T-helper 1 cell treated with Interleukin-12 subunit alpha and Interleukin-12 subunit beta and Interleukin-4 antibody, amounts not matched to agents 30 ng/mL and 1 ng/mL, for 36 hours (primary cell): ENCODE results near the gene NLRP11. TPM values are rescaled to one million over a fixed set of nuclear protein-coding genes. Genes with fewer than 3 reads are reported as not detected.

Experiments
- intact Hi-C: fragments of 100-400 bp; cut with micrococcal nuclease; formaldehyde crosslinking; loops from one replicate; pipeline ENCODE4 v1.15.1; 2024
- total RNA-seq: library from RNA; stranded (reverse); gene quantifications from 2 replicates; pipeline ENCODE4 v1.2.3, GENCODE V29; 2022

NLRP11 gene
- total RNA-seq: not detected in 2 replicates

DNA sequence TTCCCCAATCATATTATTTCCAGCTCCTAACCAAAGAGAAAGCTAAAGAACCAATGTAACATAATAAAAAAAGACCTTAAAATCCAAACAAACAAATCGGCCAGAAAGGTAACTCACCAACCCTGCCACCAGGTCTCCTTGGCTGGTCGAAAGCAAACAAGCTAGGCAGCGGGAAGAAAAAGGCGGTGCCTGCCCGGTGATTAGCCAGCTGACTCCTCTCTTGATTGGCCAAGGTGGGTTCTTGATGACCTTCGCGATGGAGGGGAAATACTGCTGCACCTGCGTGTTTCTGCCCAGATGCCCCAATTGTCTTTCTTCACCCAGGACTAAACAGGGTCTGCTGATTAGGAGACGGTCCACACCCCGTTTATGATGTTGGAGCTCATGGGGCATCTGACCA lies at the start of gene NLRP11:
Gene NLRP11, minus strand, starts transcription at position 154 of the 400 bp plus-strand sequence. CDS start 13,825 bp downstream, outside the sequence.
- intact Hi-C loops: loop anchor here (1.0 kb wide), 1 partner anchor 23 kb away; no protein-coding TSS in a partner anchor

DNA sequence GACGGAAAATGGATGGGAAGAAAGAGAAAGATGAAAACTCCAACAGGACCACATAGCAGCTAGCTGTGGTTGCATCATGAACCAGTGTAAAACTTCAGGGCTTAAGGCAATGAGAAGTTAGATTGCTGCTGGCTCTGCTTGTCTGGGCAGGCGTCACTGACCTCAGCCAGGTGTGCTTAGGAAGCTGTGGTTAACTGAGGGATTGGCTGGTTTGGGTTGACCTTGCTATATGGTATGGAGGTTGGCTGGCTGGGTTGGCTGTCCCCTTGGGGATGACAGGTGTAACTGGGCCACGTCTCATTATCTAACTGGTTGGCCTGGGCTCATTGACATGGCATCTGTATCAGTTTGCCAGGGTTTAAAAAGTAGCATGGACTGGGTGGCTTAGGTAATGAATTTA lies 45.4 kb upstream of the NLRP11 start:
- intact Hi-C loops: no loop called here

DNA sequence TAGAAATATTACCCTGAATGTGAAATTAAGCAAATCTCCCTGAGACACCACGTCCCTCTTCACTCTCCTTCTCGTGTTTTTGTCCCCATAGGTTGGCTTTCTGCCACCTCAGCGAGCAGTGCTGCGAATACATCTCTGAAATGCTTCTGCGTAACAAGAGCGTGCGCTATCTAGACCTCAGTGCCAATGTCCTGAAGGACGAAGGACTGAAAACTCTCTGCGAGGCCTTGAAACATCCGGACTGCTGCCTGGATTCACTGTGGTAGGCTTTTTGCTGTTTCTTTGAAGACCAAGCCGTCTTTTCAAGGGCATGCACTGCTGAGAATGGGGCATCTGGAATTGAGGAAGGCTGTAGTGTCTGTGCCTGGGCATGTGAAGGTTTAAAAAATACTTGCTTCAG lies 38.9 kb upstream of the NLRP11 start:
- intact Hi-C loops: no loop called here

DNA sequence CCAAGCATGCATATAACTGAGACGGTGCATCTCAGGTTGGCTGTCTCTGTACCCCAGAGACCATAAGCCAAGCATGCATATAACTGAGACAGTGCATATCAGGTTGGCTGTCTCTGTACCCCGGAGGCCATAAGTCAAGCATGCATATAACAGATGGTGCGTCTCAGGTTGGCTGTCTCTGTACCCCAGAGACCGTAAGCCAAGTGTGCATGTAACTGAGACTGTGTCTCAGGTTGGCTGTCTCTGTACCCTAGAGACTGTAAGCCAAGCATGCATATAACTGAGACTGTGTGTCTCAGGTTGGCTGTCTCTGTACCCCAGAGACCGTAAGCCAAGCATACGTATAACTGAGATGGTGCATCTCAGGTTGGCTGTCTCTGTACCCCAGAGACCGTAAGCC lies 35.3 kb upstream of the NLRP11 start:
- intact Hi-C loops: no loop called here

- intact Hi-C loops: no loop called here
These were observed 34.7 kb upstream of the NLRP11 start for GRCh38 chr19:55866521-55866920.

DNA sequence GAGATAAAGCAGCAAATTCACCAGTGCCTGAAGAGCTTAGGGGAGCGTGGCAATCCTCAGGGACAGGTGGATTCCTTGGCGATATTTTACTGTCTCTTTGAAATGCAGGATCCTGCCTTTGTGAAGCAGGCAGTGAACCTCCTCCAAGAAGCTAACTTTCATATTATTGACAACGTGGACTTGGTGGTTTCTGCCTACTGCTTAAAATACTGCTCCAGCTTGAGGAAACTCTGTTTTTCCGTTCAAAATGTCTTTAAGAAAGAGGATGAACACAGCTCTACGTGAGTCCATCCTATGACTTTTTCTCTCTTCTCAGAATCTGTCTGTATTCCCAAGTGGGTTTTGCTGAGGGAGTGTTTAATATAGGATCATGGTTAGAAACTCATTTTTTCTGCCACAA lies 27.2 kb upstream of the NLRP11 start:
- intact Hi-C loops: no loop called here

GRCh38 chr19:55858401-55858800 lies 26.6 kb upstream of the NLRP11 start:
- intact Hi-C loops: no loop called here

DNA sequence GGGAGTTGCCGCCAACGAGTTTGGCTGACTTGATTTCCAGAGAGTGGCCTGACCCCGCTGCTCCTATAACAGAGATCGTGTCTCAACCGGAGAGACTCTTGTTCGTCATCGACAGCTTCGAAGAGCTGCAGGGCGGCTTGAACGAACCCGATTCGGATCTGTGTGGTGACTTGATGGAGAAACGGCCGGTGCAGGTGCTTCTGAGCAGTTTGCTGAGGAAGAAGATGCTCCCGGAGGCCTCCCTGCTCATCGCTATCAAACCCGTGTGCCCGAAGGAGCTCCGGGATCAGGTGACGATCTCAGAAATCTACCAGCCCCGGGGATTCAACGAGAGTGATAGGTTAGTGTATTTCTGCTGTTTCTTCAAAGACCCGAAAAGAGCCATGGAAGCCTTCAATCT lies 26.2 kb upstream of the NLRP11 start:
- intact Hi-C loops: no loop called here

GRCh38 chr19:55857149-55857548 lies 25.4 kb upstream of the NLRP11 start:
- intact Hi-C loops: no loop called here

DNA sequence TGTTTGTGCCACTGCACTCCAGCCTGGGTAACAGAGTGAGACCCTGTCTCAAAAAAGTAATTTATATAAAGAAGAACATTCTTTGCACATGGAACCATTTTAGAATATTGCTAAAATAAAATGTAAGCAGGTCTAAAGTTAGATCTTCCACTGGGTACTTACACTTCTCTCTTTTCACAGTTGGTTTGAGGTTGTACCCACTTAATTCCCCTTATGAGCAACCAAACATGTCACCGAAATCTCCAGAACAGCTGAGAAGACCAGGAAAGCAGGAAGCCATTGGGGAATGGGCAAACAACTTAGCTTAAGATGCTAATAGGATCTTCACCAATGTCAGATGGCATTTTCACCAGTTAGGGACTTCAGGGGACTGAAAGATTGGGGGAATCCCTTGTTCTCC lies 23.4 kb upstream of the NLRP11 start:
- intact Hi-C loops: no loop called here

GRCh38 chr19:55838906-55839305 lies 7.1 kb upstream of the NLRP11 start:
- intact Hi-C loops: no loop called here

DNA sequence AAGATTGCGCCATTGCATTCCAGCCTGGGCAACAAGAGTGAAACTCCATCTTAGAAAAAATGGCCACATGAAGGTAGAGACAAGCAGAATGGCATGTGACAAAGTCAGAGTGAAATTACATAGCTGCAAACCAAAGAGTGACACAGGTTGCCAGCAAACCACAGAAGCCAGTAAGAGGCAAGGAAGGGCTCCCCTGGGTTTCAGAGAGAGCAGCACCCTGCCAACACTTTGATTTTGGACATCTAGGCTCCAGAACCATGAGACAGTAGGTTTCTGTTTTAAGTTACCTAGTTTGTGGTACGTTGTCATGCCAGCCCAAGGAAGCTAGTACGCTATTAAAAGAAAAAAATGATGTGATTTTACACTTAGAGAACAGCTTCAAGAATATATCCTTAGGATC lies 6.5 kb upstream of the NLRP11 start:
- intact Hi-C loops: no loop called here

DNA sequence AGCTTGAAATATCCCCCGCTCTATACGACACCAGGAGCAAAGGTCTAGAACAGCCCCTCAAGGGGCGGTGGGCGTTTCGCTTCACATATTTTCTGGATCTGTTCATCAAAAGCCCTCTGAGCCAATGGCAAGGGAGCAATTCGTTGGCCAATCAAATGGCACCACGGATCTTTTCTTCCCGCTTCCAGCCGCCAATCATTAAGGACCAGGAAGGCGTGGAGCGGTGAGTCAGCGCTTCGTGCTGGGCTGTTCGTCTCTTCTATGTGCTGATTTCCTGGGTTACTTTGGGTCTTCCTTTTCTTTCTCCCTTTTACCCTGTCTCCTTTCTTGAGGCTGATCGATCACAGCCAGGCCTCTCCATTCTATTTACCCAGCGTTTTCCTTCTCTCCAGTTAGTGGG lies 4.5 kb upstream of the NLRP11 start, which contains the start of gene NLRP4:
Gene NLRP4, plus strand, starts transcription at position 201 of the 400 bp plus-strand sequence. CDS start 15,541 bp downstream, outside the sequence.
- intact Hi-C loops: no loop called here

- intact Hi-C loops: loop anchor here (1.0 kb wide), 1 partner anchor 23 kb away; no protein-coding TSS in a partner anchor
These were observed 877 bp upstream of the NLRP11 start for GRCh38 chr19:55832676-55833075.

DNA sequence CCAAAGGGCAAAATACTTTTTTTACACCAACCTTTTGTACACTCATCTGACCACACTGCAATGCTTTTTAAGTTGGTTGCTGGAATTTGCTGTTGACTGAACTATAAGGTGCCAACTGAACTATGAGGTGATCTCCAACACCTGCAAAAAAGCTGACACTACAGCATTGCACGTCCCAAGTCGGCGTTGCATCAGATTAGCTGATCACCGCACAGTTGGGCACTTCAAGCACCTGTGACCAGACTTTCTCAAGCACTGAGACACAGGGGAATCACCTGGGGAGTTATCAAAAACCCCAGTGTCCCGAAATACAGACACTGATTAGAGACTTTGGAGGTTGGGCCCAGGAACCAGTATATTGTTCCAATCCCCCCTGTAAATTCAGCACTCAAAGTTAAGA lies 1.1 kb downstream of the NLRP11 start:
- intact Hi-C loops: no loop called here

- intact Hi-C loops: no loop called here
These were observed 11.8 kb downstream of the NLRP11 start for GRCh38 chr19:55820037-55820436.

DNA sequence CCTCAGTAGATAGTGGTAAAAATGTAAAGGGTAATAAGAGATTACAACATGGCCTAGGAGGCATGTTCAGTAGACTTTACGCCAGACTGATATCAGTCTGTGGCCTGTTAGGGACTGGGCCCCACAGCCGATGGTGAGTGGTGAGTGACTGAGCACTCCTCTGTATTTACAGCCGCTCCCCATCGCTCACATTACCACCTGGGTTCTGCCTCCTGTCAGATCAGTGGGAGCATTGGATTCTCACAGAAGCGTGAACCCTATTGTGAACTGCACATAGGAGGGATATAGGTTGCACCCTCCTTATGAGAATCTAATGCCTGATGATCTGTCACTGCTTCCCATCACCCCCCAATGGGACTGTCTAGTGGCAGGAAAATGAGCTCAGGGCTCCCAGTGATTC lies 17.9 kb downstream of the NLRP11 start:
- intact Hi-C loops: no loop called here

GRCh38 chr19:55812449-55812848 lies 19.4 kb downstream of the NLRP11 start:
- intact Hi-C loops: no loop called here

- intact Hi-C loops: no loop called here
These were observed 20.5 kb downstream of the NLRP11 start for GRCh38 chr19:55811340-55811739.

GRCh38 chr19:55809381-55810058 lies 22.3 kb downstream of the NLRP11 start:
- intact Hi-C loops: loop anchor here (1.0 kb wide), 1 partner anchor 23 kb away; no protein-coding TSS in a partner anchor

GRCh38 chr19:55802281-55802680 lies 29.5 kb downstream of the NLRP11 start:
- intact Hi-C loops: no loop called here

- intact Hi-C loops: no loop called here
These were observed 30.4 kb downstream of the NLRP11 start for GRCh38 chr19:55801416-55801815.

- intact Hi-C loops: no loop called here
These were observed 36.8 kb downstream of the NLRP11 start for GRCh38 chr19:55795021-55795420.
